GM12892 (cell line): Measurements from ENCODE around the gene CCDC192.

Experiments used
- POLR2A ChIP-seq: IDR thresholded peaks from 2 replicates; pipeline ENCODE4 v1.6.1; 2011; ENCODE audit warnings: low read depth, low read length, control low read depth
- POLR2AphosphoS5 ChIP-seq: IDR thresholded peaks from 2 replicates; pipeline ENCODE4 v1.6.1; 2011; ENCODE audit warnings: low read depth, low read length, control low read depth

- TF ChIP-seq POLR2A (no peak), POLR2AphosphoS5 (no peak)
Measured at GRCh38 chr5:127770272-127770671, 67.1 kb downstream of the CCDC192 start.
